ENCODE results near the gene HDGFL2. TPM values are rescaled to one million over a fixed set of nuclear protein-coding genes. Genes with fewer than 3 reads are reported as not detected.

HDGFL2 gene
- total and polyA plus RNA-seq, 2 of the 8 experiments (the other 6 are each of a cell fraction or from before 2014, with no cell fraction given) = 31.1 to 106 TPM

DNA sequence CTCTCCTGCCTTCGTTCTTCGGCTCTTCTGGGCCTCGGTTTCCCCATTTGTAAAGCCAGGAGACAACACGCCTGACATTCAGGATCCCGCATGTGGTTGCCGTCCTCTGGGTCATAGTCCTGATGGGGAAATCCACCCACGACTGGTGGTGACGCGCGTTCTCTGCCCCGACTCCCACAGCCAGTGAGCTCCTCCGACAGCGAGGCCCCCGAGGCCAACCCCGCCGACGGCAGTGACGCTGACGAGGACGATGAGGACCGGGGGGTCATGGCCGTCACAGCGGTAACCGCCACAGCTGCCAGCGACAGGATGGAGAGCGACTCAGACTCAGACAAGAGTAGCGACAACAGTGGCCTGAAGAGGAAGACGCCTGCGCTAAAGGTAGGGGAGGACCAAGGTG, 16.4 kb downstream of the HDGFL2 start:
- DNase-seq (ENCODE audit: low read depth in 1 of 2, low spot score in 2 of 2) = no peak

More for the DNA sequence above, 16.4 kb downstream of the HDGFL2 start:
- no peaks in the 10 kb centered on the region for H3K4me1 ChIP-seq (replicated peaks in 1 of 4; ENCODE audit: control insufficient read depth in 3 of 4, insufficient read depth in 4 of 4, low read length in 3 of 4)
- no peak overlapping the region for H2BK120ac ChIP-seq (replicated peaks; ENCODE audit: low read depth, low read length)
- no peak for TF ChIP-seq CREB1 (IDR thresholded peaks at IDR 0.05)
- no peak for TF ChIP-seq SUZ12 (IDR thresholded peaks at IDR 0.05; ENCODE audit: low read length)
- TF ChIP-seq, protein P1, sequence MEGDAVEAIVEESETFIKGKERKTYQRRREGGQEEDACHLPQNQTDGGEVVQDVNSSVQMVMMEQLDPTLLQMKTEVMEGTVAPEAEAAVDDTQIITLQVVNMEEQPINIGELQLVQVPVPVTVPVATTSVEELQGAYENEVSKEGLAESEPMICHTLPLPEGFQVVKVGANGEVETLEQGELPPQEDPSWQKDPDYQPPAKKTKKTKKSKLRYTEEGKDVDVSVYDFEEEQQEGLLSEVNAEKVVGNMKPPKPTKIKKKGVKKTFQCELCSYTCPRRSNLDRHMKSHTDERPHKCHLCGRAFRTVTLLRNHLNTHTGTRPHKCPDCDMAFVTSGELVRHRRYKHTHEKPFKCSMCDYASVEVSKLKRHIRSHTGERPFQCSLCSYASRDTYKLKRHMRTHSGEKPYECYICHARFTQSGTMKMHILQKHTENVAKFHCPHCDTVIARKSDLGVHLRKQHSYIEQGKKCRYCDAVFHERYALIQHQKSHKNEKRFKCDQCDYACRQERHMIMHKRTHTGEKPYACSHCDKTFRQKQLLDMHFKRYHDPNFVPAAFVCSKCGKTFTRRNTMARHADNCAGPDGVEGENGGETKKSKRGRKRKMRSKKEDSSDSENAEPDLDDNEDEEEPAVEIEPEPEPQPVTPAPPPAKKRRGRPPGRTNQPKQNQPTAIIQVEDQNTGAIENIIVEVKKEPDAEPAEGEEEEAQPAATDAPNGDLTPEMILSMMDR (IDR thresholded peaks at IDR 0.05; ENCODE audit: control extremely low read depth in 1 of 3, insufficient read depth in 1 of 3, low read depth in 1 of 3, low read length in 3 of 3) = no peak
- no peak for TF ChIP-seq CTBP2 (IDR thresholded peaks at IDR 0.05; ENCODE audit: borderline replicate concordance, insufficient read depth, insufficient read length, low read length)
- no peak for TF ChIP-seq ASH2L (IDR thresholded peaks at IDR 0.05; ENCODE audit: low read length)
- no peak for TF ChIP-seq HDAC2 (IDR thresholded peaks at IDR 0.05; ENCODE audit: borderline replicate concordance in 1 of 2, low read depth in 2 of 2, low read length in 2 of 2)
- no peak for TF ChIP-seq SAP30 (IDR thresholded peaks at IDR 0.05; ENCODE audit: insufficient read depth, insufficient replicate concordance, low read length)
- no peak for TF ChIP-seq JUND (IDR thresholded peaks at IDR 0.05; ENCODE audit: low read length)
- ChIA-PET POLR2A (ENCODE audit: partially characterized antibody) (interaction anchor here (1.4 kb wide), 1 partner anchor 30 kb away, joined by 3 read pairs; the partner anchor contains the start of gene PLIN4), CTCF (ENCODE audit: partially characterized antibody) (interaction anchor here (0.6 kb wide), 1 partner anchor 52 kb away, joined by 3 read pairs; no protein-coding TSS in a partner anchor)
- WGBS, 2 experiments (ENCODE audit: extremely low coverage in 1 of 2, insufficient coverage in 1 of 2, insufficient read length in 1 of 2, insufficient replicate concordance in 2 of 2, low coverage in 1 of 2, low lambda C conversion rate in 2 of 2, missing lambda C conversion rate in 1 of 2) = 92% methylated on average over 29 of the region's 29 CpGs; no CpG with 5 or more reads in 1 of the 2 experiments
- no peak overlapping the region for H2AK5ac ChIP-seq (ENCODE audit: low read depth, low read length)
- no peak for FAIRE-seq
- H3K27me3 ChIP-seq (replicated peaks in 1 of 4; ENCODE audit: control insufficient read depth in 3 of 4, extremely low read depth in 1 of 4, insufficient read depth in 3 of 4, low read length in 3 of 4) = no peaks in the 10 kb centered on the region; a peak in 1 of 7 replicates
- no peaks in the 10 kb centered on the region for H3K9me3 ChIP-seq (ENCODE audit: insufficient read depth in 2 of 2, low read depth in 1 of 2, low read length in 1 of 2)
- H3K23ac ChIP-seq (ENCODE audit: insufficient read length) = no peak overlapping the region
- no peak overlapping the region for H3K18ac ChIP-seq (ENCODE audit: extremely low read depth, low read length)
- H4K20me1 ChIP-seq (replicated peaks in 1 of 2; ENCODE audit: control insufficient read depth in 1 of 2, insufficient read depth in 2 of 2, low read length in 2 of 2) = peaks cover 8 to 22% of the 10 kb centered on the region in 2 experiments
- H4K8ac ChIP-seq (ENCODE audit: extremely low read depth, insufficient read depth, low read length) = no peak overlapping the region
- H3K4me3 ChIP-seq (ENCODE audit: extremely low read depth in 1 of 4, insufficient read depth in 2 of 4, low read depth in 3 of 4, low read length in 4 of 4) = no peak overlapping the region
- H2AFZ ChIP-seq (ENCODE audit: low read length) = no peak overlapping the region
- H4K5ac ChIP-seq (ENCODE audit: insufficient read length, low read depth, low read length) = no peak overlapping the region
- H3K9ac ChIP-seq (replicated peaks in 1 of 4; ENCODE audit: extremely low read depth in 1 of 4, low read depth in 3 of 4, low read length in 3 of 4) = no peak overlapping the region; a peak in 1 of 7 replicates
- no peak overlapping the region for H3K4me2 ChIP-seq (ENCODE audit: insufficient read depth in 1 of 2, low read depth in 2 of 2, low read length in 2 of 2)
- no peak overlapping the region for H2BK20ac ChIP-seq (ENCODE audit: low read length)
- H3K36me3 ChIP-seq (ENCODE audit: control insufficient read depth in 2 of 4, insufficient read depth in 4 of 4, low read length in 3 of 4) = peaks cover 5 to 51% (median 31%) of the 10 kb centered on the region in 4 experiments; a peak in 6 of 8 replicates
- no peak overlapping the region for H2BK12ac ChIP-seq (ENCODE audit: low read depth, low read length)
- no peak overlapping the region for H2BK15ac ChIP-seq (ENCODE audit: low read length)
- H2BK5ac ChIP-seq (ENCODE audit: low read depth, low read length) = no peak overlapping the region
- no peak overlapping the region for H3K27ac ChIP-seq (ENCODE audit: low read depth, low read length)
- H4K91ac ChIP-seq (replicated peaks; ENCODE audit: insufficient read length, low read length) = no peak overlapping the region
- H3K14ac ChIP-seq (ENCODE audit: insufficient read length) = no peak overlapping the region
- H3K4ac ChIP-seq (replicated peaks; ENCODE audit: insufficient read length, low read depth, low read length) = no peak overlapping the region
- peaks cover 7% of the 10 kb centered on the region for H3K79me1 ChIP-seq (ENCODE audit: low read depth, low read length)
- H3K23me2 ChIP-seq (ENCODE audit: low read depth, low read length) = peaks cover 10% of the 10 kb centered on the region; the same call in 1 of the 2 replicates
- no peak overlapping the region for H3K56ac ChIP-seq (replicated peaks; ENCODE audit: insufficient read length, low read depth, low read length)
- H3K79me2 ChIP-seq (ENCODE audit: control insufficient read depth in 1 of 2, insufficient read depth in 2 of 2, low read length in 2 of 2) = 0 out of 4 replicates have a peak, but pooled peaks cover 0 to 3% of the 10 kb centered on the region in 2 experiments
